WTC11 (cell line): ENCODE data around the gene GRIN2A. TPM values are rescaled to one million over a fixed set of nuclear protein-coding genes. Genes with fewer than 3 reads are reported as not detected.

ENCODE experiments used
- ATAC-seq: fragments of 200-7000 bp; cut with Tn5 transposase; 2 replicates; pipeline ENCODE4 v1.10.0; 2021; ENCODE audit warnings: mild to moderate bottlenecking, moderate library complexity
- CTCF ChIA-PET: fragments of 300-600 bp; sonication (Branson Sonifier 250); formaldehyde crosslinking; loops from one replicate; lab custom pipeline; 2021; ENCODE audit warnings: antibody characterized with exemption; lab: Charles Lee
- POLR2A ChIA-PET: fragments of 350-600 bp; sonication (Branson Sonifier 250); formaldehyde crosslinking; loops from one replicate; lab custom pipeline; 2021; ENCODE audit warnings: antibody characterized with exemption; lab: Charles Lee
- DNase-seq: peaks from one replicate; pipeline ENCODE4 v3.0.0; 2021; ENCODE audit warnings: low spot score
- H3K27ac Mint-ChIP-seq: 2 replicates; pipeline ENCODE4 v1.8.0; 2021; ENCODE audit warnings: mixed read lengths
- H3K27me3 Mint-ChIP-seq: 2 replicates; pipeline ENCODE4 v1.8.0; 2021; ENCODE audit warnings: low read depth, mild to moderate bottlenecking, moderate library complexity, mixed read lengths
- H3K36me3 Mint-ChIP-seq: 2 replicates; pipeline ENCODE4 v1.8.0; 2021; ENCODE audit warnings: mixed read lengths
- H3K4me1 Mint-ChIP-seq: 2 replicates; pipeline ENCODE4 v1.8.0; 2022; ENCODE audit warnings: mixed read lengths
- H3K4me3 Mint-ChIP-seq: 2 replicates; pipeline ENCODE4 v1.8.0; 2021; ENCODE audit warnings: mild to moderate bottlenecking, moderate library complexity, mixed read lengths
- H3K9me3 Mint-ChIP-seq: 2 replicates; pipeline ENCODE4 v1.8.0; 2021; ENCODE audit warnings: mixed read lengths
- ATF6 ChIP-seq: sonication (generic); formaldehyde crosslinking; IDR thresholded peaks from 2 replicates; pipeline ENCODE4 v1.8.1; 2023; ENCODE audit warnings: mild to moderate bottlenecking, missing genetic modification reagents
- CDX4 ChIP-seq: fragments of 250-450 bp; sonication (Bioruptor Pico); IDR thresholded peaks from 2 replicates; pipeline ENCODE4 v1.9.0; 2021; ENCODE audit warnings: moderate library complexity, mild to moderate bottlenecking, inconsistent platforms, borderline replicate concordance
- ELF4 ChIP-seq: sonication (generic); formaldehyde crosslinking; IDR thresholded peaks from 2 replicates; pipeline ENCODE4 v1.8.1; 2022; ENCODE audit warnings: low read depth, mild to moderate bottlenecking, moderate library complexity, missing genetic modification reagents
- ETV6 ChIP-seq: sonication (generic); formaldehyde crosslinking; IDR thresholded peaks from 2 replicates; pipeline ENCODE4 v1.8.1; 2022; ENCODE audit warnings: mild to moderate bottlenecking, missing genetic modification reagents
- FOXJ3 ChIP-seq: sonication (generic); formaldehyde crosslinking; IDR thresholded peaks from 2 replicates; pipeline ENCODE4 v1.9.0; 2021; ENCODE audit warnings: missing genetic modification reagents, mild to moderate bottlenecking, borderline replicate concordance
- GRHL2 ChIP-seq: fragments of 250-450 bp; sonication (Bioruptor Pico); IDR thresholded peaks from 2 replicates; pipeline ENCODE4 v1.8.0; 2022; ENCODE audit warnings: mild to moderate bottlenecking, moderate library complexity; ENCODE audit not compliant: insufficient replicate concordance, severe bottlenecking
- HMGA2 ChIP-seq: fragments of 250-450 bp; sonication (Bioruptor Pico); IDR thresholded peaks from 2 replicates; pipeline ENCODE4 v1.4.0; 2021; ENCODE audit warnings: mild to moderate bottlenecking, moderate library complexity
- IRF2 ChIP-seq: sonication (generic); formaldehyde crosslinking; IDR thresholded peaks from 2 replicates; pipeline ENCODE4 v1.8.0; 2022; ENCODE audit warnings: low read depth, missing genetic modification reagents, borderline replicate concordance
- JAZF1 ChIP-seq: fragments of 250-450 bp; sonication (Bioruptor Pico); IDR thresholded peaks from 2 replicates; pipeline ENCODE4 v1.9.0; 2021; ENCODE audit warnings: moderate library complexity, mild to moderate bottlenecking, inconsistent platforms
- NFE2L1 ChIP-seq: sonication (generic); formaldehyde crosslinking; IDR thresholded peaks from 2 replicates; pipeline ENCODE4 v1.8.1; 2023; ENCODE audit warnings: missing genetic modification reagents
- NFYB ChIP-seq: sonication (generic); formaldehyde crosslinking; conservative IDR thresholded peaks from 2 replicates; pipeline ENCODE4 v1.8.0; 2022; ENCODE audit warnings: low read depth, missing genetic modification reagents
- NR2C2 ChIP-seq: sonication (generic); formaldehyde crosslinking; IDR thresholded peaks from 2 replicates; pipeline ENCODE4 v1.8.0; 2022; ENCODE audit warnings: mild to moderate bottlenecking, missing genetic modification reagents
- PREB ChIP-seq: sonication (generic); formaldehyde crosslinking; IDR thresholded peaks from 2 replicates; pipeline ENCODE4 v1.8.1; 2022; ENCODE audit warnings: mild to moderate bottlenecking, missing genetic modification reagents, moderate library complexity, borderline replicate concordance
- RORB ChIP-seq: fragments of 250-450 bp; sonication (Bioruptor Pico); IDR thresholded peaks from 2 replicates; pipeline ENCODE4 v1.9.0; 2021; ENCODE audit warnings: mild to moderate bottlenecking
- SP1 ChIP-seq: sonication (generic); formaldehyde crosslinking; conservative IDR thresholded peaks from 2 replicates; pipeline ENCODE4 v1.8.1; 2022; ENCODE audit warnings: missing genetic modification reagents
- STAT6 ChIP-seq: sonication (generic); formaldehyde crosslinking; conservative IDR thresholded peaks from 2 replicates; pipeline ENCODE4 v1.8.1; 2023; ENCODE audit warnings: mild to moderate bottlenecking, low read depth, missing genetic modification reagents, moderate library complexity
- TEAD1 ChIP-seq: sonication (generic); formaldehyde crosslinking; IDR thresholded peaks from 2 replicates; pipeline ENCODE4 v1.8.0; 2022; ENCODE audit warnings: mild to moderate bottlenecking, missing genetic modification reagents
- ZNF219 ChIP-seq: sonication (generic); formaldehyde crosslinking; IDR thresholded peaks from 2 replicates; pipeline ENCODE4 v1.8.0; 2023; ENCODE audit warnings: missing genetic modification reagents, mild to moderate bottlenecking, borderline replicate concordance
- ZNF317 ChIP-seq: sonication (generic); formaldehyde crosslinking; IDR thresholded peaks from 2 replicates; pipeline ENCODE4 v1.8.1; 2023; ENCODE audit warnings: low read depth, mild to moderate bottlenecking, moderate library complexity, missing genetic modification reagents, borderline replicate concordance
- ZNF396 ChIP-seq: fragments of 250-450 bp; sonication (Bioruptor Pico); IDR thresholded peaks from 2 replicates; pipeline ENCODE4 v1.8.0; 2021; ENCODE audit warnings: mild to moderate bottlenecking, moderate library complexity, borderline replicate concordance
- ZSCAN18 ChIP-seq: fragments of 250-450 bp; sonication (Bioruptor Pico); IDR thresholded peaks from 2 replicates; pipeline ENCODE4 v2.1.2; 2022; ENCODE audit warnings: mild to moderate bottlenecking, moderate library complexity
- total RNA-seq: library from RNA; stranded (reverse); gene quantifications from 3 replicates; pipeline ENCODE4 v1.2.3, GENCODE V29; 2021

GRIN2A gene
- total RNA-seq, 1 experiment from 2014 or later, result 3.5 TPM

- TF ChIP-seq PREB (CRISPR knock-in tag) (no peak), STAT6 (CRISPR knock-in tag) (no peak)
- TF ChIP-seq, all 79 proteins: peak for 0
Measured at GRCh38 chr16:10206865-10207264, 24.6 kb upstream of the GRIN2A start (continued).

- Mint-ChIP-seq H3K4me3 (no peak overlapping the region), H3K27me3 (no peaks in the 10 kb centered on the region; the same call in 1 of the 2 replicates), H3K4me1 (0 out of 2 replicates have a peak, but pooled peaks cover 3% of the 10 kb centered on the region), H3K36me3 (peaks cover 6% of the 10 kb centered on the region; the same call in 1 of the 2 replicates), H3K27ac (no peak overlapping the region), H3K9me3 (peaks cover 27% of the 10 kb centered on the region)
- ATAC-seq (no peak), DNase-seq (no peak)
- TF ChIP-seq NFYB (no peak), IRF2 (CRISPR knock-in tag) (no peak), CDX4 (CRISPR knock-in tag) (no peak), ZNF396 (CRISPR knock-in tag) (no peak)
- CTCF ChIA-PET, result no interaction called here
- POLR2A ChIA-PET, result no interaction called here
Measured at GRCh38 chr16:10206215-10206614, 24.0 kb upstream of the GRIN2A start.

- no peak for TF ChIP-seq JAZF1 (CRISPR knock-in tag)
- TF ChIP-seq STAT6 (CRISPR knock-in tag), result no peak
- no peak for TF ChIP-seq NR2C2 (CRISPR knock-in tag)
- no peak for TF ChIP-seq HMGA2 (CRISPR knock-in tag)
- TF ChIP-seq GRHL2, result no peak
- TF ChIP-seq ZSCAN18, result no peak
- TF ChIP-seq PREB (CRISPR knock-in tag), result no peak
- no peak for TF ChIP-seq TEAD1 (CRISPR knock-in tag)
- TF ChIP-seq NFE2L1 (CRISPR knock-in tag), result no peak
- no peak for TF ChIP-seq ZNF219 (CRISPR knock-in tag)
- no peak for TF ChIP-seq SP1 (CRISPR knock-in tag)
- TF ChIP-seq FOXJ3 (CRISPR knock-in tag), result no peak
- TF ChIP-seq RORB (CRISPR knock-in tag), result no peak
- no peak for TF ChIP-seq ETV6 (CRISPR knock-in tag)
- TF ChIP-seq ELF4 (CRISPR knock-in tag), result no peak
- no peak for TF ChIP-seq ATF6 (CRISPR knock-in tag)
- no peak for TF ChIP-seq ZNF317 (CRISPR knock-in tag)
- TF ChIP-seq ZNF396 (CRISPR knock-in tag), result no peak
- no peak overlapping the region for H3K27ac Mint-ChIP-seq
- DNase-seq (no peak), ATAC-seq (no peak)
- H3K9me3 Mint-ChIP-seq, result peaks cover 27% of the 10 kb centered on the region
- 0 out of 2 replicates have a peak, but pooled peaks cover 1% of the 10 kb centered on the region for H3K4me1 Mint-ChIP-seq
- H3K27me3 Mint-ChIP-seq, result no peaks in the 10 kb centered on the region; the same call in 1 of the 2 replicates
- peaks cover 6% of the 10 kb centered on the region; the same call in 1 of the 2 replicates for H3K36me3 Mint-ChIP-seq
- no peak overlapping the region for H3K4me3 Mint-ChIP-seq
- CTCF ChIA-PET, result no interaction called here
- POLR2A ChIA-PET, result no interaction called here
Measured at GRCh38 chr16:10205688-10206087, 23.5 kb upstream of the GRIN2A start.
